ENCODE results near the gene CRTAP.
"Not testable (repeated sequence)": the region's sequence is repeated elsewhere in the genome, so short reads cannot be mapped to it uniquely, and the experiment has no call there.

The CRTAP gene

DNA sequence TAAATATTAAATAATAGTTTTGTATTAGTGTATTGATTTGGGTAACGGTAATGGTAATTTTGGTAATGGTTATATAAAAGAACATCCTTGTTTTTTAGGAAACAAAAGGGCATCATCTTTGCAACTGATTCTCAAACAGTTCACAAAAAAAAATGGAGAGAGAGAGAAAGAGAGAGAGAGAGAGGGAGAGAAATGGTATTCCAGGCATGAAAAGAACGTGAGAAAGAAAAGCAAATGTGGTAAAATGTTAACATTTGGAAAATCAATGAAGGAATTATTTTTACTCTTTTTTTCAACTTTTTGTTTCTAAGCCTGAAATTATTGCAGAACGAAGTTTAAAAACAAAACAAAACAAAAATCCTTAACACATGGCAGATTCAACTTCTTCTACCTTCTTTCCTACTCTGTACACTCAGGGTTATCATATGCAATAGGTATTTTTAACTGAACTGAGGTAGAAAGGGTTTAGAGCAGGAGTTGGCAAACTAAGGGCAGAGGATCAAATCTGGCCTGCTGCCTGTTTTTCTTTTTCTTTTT is 14.6 kb upstream of the CRTAP start:
- FAIRE-seq (no peak), DNase-seq (ENCODE audit: insufficient read length, low spot score) (no peak)

- no peak for FAIRE-seq
- no peak for DNase-seq (ENCODE audit: insufficient read length, low spot score)
These were observed 14.1 kb upstream of the CRTAP start for GRCh38 chr3:33099701-33100100.

DNA sequence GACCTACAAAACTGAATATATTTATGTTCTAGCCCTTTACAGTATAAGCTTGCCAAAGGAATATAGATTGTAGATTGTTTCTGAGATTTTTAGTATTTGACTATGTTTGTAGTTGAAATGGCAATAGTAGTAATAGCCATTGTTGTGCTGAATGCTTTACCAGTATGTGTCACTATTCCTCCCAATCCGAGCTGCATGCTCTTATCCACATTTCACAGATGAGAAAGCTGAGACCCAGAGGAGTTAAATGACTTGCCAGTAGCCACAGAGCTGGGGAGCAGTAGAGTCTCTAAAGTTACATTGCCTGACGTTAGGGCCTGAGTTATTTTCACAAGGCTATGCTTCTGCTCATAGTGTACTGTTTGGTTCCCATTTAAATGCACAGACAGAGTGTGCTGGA is 13.6 kb upstream of the CRTAP start:
- FAIRE-seq (no peak), DNase-seq (ENCODE audit: insufficient read length, low spot score) (no peak)

DNA sequence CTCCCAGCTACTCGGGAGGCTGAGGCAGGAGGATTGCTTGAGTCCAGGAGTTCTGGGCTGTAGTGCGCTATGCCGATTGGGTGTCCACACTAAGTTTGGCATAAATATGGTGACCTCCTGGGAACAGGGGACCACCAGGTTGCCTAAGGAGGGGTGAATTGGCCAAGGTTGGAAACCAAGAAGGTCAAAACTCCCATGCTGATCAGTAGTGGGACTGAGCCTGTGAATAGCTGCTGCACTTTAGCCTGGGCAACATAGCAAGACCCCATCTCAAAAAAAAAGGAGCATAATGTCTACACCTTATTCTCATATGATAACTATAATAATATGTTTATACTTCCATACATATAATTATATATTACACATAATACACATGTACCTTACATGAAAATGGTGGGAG is 10.8 kb upstream of the CRTAP start:
- FAIRE-seq (no peak), DNase-seq (ENCODE audit: insufficient read length, low spot score) (no peak)

DNA sequence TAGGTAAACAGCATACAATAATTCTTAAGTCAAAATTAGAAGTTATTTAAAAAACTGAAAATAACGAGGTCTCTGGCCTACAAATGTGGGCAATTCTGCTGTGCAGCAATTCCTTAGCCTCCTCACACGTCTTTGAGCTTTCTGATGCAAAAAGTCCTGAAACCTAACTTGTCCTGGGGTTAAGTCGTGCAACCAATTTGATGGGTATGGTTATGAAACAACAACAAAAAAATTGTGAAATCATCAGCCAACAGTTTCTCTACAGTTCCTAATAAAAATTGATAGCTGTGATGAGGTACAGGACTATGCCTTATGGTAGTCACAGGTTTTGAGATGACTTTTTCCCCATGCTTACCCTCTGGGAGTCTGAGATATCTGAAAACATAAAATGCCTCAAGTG is 10.3 kb upstream of the CRTAP start:
- DNase-seq (ENCODE audit: insufficient read length, low spot score) (no peak), FAIRE-seq (no peak)

GRCh38 chr3:33104803-33105202 is 9.0 kb upstream of the CRTAP start:
- no peak for FAIRE-seq
- DNase-seq (ENCODE audit: insufficient read length, low spot score) = no peak

- FAIRE-seq (no peak), DNase-seq (ENCODE audit: insufficient read length, low spot score) (no peak)
These were observed 8.4 kb upstream of the CRTAP start for GRCh38 chr3:33105341-33105948.

DNA sequence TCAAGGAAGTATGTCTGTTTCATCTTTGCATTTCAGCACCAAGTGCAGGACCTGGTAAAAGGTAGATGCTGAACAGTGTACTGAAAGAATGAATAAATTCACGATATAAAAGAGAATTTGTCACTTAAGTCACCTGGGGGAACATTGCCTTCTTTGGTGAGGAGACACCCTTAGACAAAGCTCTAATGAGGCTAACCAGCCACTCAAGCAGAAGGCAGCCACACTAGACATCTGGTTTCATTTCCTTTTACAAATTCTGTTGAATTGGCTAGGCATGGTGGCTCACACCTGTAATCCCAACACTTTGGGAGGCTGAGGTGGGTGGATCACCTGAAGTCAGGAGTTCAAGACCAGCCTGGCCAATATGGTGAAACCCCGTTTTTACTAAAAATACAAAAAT is 7.0 kb upstream of the CRTAP start:
- not testable (repeated sequence) for FAIRE-seq

DNA sequence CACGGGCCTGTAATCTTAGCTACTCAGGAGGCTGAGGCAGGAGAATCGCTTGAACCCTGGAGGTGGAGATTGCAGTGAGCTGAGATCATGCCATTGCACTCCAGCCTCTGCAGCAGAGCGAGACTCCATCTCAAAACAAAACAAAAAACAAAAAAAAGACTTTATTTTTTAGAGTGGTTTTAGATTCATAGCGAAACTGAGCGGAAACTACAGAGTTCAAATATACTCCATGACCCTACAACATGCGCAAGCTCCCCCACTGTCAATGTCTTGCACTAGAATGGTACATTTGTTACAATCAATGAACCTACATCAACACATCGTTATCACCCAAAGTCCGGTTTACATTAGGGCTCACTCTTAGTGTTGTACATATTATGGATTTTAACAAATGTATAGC is 2.2 kb upstream of the CRTAP start:
- DNase-seq (ENCODE audit: insufficient read length, low spot score) = no peak
- no peak for FAIRE-seq

More for the DNA sequence above, 7.0 kb upstream of the CRTAP start:
- not testable (repeated sequence) for DNase-seq (ENCODE audit: insufficient read length, low spot score)

GRCh38 chr3:33114622-33115023 is 809 bp downstream of the CRTAP start:
- FAIRE-seq (peak; percentile 76), DNase-seq (ENCODE audit: insufficient read length, low spot score) (no peak)

- DNase-seq (ENCODE audit: insufficient read length, low spot score) (peak; percentile 28), FAIRE-seq (no peak)
These were observed 1.4 kb downstream of the CRTAP start for GRCh38 chr3:33115024-33115768.

GRCh38 chr3:33117461-33117860 is 3.6 kb downstream of the CRTAP start:
- no peak for DNase-seq (ENCODE audit: insufficient read length, low spot score)
- FAIRE-seq = no peak

DNA sequence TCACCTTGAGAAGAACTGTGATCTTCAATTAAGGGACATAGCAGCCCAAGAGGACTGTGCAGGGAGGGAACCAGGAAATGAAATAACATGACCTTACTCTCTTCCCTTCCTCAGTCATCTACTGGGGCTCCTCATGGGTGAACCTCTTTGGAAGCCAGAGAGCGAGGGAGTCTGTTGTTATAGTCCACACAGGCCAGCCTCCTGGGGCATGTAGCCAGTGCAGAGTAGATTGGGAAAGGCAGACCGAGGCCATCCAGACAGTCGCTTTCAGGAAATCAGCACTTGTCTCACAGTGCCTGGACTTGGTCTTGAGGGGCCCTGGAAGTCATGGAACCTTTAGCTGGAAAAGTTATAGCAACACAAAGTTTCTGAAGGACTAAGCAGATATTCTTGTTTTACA is 6.1 kb downstream of the CRTAP start:
- FAIRE-seq (no peak), DNase-seq (ENCODE audit: insufficient read length, low spot score) (no peak)

DNA sequence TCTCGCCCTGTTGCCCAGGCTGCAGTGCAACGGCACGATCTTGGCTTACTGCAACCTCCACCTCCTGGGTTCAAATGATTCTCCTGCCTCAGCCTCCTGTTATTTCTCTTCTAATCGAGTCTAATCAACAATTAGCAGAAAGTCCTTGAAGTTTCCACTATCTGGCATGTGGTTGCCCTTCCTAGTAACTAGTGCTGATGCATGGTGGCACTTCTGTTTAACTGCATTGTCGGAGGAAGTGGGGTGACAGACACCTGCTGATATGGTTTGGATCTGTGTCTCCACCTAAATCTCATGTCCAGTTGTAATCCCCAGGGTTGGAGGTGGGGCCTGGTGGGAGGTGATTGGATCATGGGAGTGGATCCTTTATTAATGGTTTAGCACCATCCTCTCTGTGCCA is 9.2 kb downstream of the CRTAP start:
- FAIRE-seq = no peak
- no peak for DNase-seq (ENCODE audit: insufficient read length, low spot score)

GRCh38 chr3:33124638-33125037 is 10.8 kb downstream of the CRTAP start:
- FAIRE-seq = no peak
- no peak for DNase-seq (ENCODE audit: insufficient read length, low spot score)

DNA sequence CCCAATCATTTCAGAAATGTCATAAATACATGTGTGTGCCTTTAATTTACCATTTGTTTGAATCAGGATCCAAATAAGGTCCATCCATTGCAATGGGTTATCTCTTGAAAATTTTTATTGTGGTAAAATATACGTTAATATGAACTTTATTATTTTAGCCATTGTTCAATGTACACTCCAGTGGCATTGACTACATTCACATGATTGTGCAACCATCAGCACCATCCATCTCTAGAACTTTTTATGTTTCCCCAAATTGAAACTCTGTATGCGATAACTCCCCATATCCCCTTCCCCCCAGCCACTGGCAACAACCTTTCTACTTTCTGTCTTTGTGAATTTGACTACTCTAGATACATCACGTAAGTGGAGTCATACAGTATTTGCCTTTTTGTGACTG is 12.0 kb downstream of the CRTAP start:
- no peak for FAIRE-seq
- no peak for DNase-seq (ENCODE audit: insufficient read length, low spot score)

DNA sequence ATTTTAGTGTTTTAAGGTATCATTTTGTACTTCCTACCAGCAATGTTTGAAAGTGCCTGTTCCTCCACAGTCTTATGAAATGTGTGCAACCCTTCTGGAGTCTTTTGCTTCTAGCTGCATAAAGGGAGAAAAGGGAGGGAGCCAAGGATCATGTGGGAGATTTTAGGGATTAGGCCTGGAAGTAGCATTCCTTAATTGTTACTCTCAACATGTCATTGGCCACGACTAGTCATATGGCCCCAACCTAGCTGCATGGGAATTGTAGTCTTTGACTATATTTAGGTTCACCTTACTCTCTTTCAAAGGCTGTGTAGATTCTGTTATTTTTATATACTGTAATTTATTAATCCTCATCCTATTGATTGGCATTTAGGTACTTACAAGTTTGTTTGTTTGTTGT is 14.9 kb downstream of the CRTAP start:
- DNase-seq (ENCODE audit: insufficient read length, low spot score) = no peak
- no peak for FAIRE-seq

- FAIRE-seq = no peak
- DNase-seq (ENCODE audit: insufficient read length, low spot score) = no peak
These were observed 16.3 kb downstream of the CRTAP start for GRCh38 chr3:33130144-33130543.

- FAIRE-seq (peak; percentile 44), DNase-seq (ENCODE audit: insufficient read length, low spot score) (peak; percentile 67)
These were observed 17.7 kb downstream of the CRTAP start for GRCh38 chr3:33131331-33132018.

DNA sequence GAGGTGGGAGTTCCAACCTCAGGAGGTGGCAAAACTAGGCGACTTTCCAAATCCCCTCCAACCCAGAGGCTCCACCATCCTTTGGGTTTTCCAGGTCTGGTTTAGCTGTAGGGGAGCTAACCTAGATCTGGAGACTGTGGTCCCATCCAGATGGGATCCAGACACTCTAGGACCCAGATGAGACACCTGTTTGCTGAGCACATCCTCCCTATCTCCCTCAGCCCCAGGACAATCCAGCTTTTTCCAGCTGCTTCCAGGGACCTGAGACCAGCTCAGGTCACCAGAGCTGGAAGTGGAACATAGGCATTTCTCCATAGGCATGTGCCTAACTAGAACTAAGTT is 18.2 kb downstream of the CRTAP start:
- DNase-seq (ENCODE audit: insufficient read length, low spot score) = no peak
- FAIRE-seq = no peak

DNA sequence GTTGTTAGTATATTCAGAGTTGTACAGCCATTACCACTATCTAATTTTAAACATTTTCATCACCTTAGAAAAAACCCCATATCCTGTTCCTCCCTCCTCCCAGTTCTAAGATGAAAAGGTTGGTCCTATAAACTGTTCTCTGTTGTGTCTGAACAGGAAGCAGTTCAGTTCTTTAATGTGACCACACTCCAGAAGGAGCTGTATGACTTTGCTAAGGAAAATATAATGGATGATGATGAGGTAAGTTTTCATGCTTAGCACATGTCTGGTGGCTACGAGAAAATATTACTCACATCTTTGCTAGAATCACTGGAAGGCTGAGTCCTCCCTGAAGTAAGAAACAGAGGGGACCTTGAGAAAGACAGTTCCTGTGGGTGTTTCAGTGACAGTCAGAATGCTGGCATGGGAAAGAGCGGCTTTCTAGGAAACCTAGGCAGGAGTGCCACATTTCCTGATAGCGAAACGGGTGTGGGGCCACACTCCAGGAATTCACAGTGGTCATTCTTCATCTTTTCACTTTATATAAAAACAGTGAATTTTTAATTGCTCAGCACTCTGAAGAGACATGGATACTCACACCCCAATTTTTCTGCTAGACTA is 20.3 kb downstream of the CRTAP start:
- FAIRE-seq = no peak
- no peak for DNase-seq (ENCODE audit: insufficient read length, low spot score)
